Sigmoid colon (tissue), 7 donors: ENCODE measurements around the gene TMOD1. TPM values are rescaled to one million over a fixed set of nuclear protein-coding genes. Genes with fewer than 3 reads are reported as not detected.

Source experiments
- DNase-seq: peaks from one replicate; pipeline ENCODE4 v3.0.0-alpha.2; 2019
- H3K27ac ChIP-seq, 4 donors: fragments of 200-600 bp; sonication (generic); one replicate each; pipeline ENCODE4 v1.5.1; 2016 to 2019; ENCODE audit warnings: mild to moderate bottlenecking in 1 of 4
- H3K27me3 ChIP-seq, 3 donors: fragments of 200-600 bp; sonication (generic); one replicate each; pipeline ENCODE4 v1.5.1; 2019; ENCODE audit warnings: mild to moderate bottlenecking in 1 of 3
- H3K36me3 ChIP-seq, 4 donors: fragments of 200-600 bp; sonication (generic); one replicate each; pipeline ENCODE4 v1.5.1; 2016 to 2019
- H3K4me1 ChIP-seq, 4 donors: fragments of 200-600 bp; sonication (generic); one replicate each; pipeline ENCODE4 v1.5.1; 2017 to 2019
- H3K4me3 ChIP-seq, 4 donors: fragments of 200-600 bp; sonication (generic); one replicate each; pipeline ENCODE4 v1.5.1; 2017 to 2019; ENCODE audit warnings: mild to moderate bottlenecking in 2 of 4, moderate library complexity in 1 of 4
- H3K9me3 ChIP-seq, 4 donors: fragments of 200-600 bp in 3 of 4; sonication (generic) in 3 of 4; one replicate each; pipeline versions ENCODE4 v1.5.1 to v1.6.1; 2013 to 2019
- CTCF ChIP-seq, 4 experiments: fragments of 450-650 bp in 3 of 4; fragments of 200-600 bp in 1 of 4; IDR thresholded peaks; one replicate each; pipeline ENCODE4 v1.5.1; 2016 to 2019; ENCODE audit warnings: antibody characterized with exemption in 4 of 4, mild to moderate bottlenecking in 3 of 4, moderate library complexity in 2 of 4
- EP300 ChIP-seq, 4 donors: sonication (generic); formaldehyde crosslinking; IDR thresholded peaks; one replicate each; pipeline ENCODE4 v1.6.1; 2017; ENCODE audit warnings: antibody characterized with exemption in 4 of 4
- POLR2A ChIP-seq, 2 donors: fragments of 450-650 bp; IDR thresholded peaks; one replicate each; pipeline ENCODE4 v1.6.1; 2016; ENCODE audit warnings: antibody characterized with exemption in 2 of 2, mild to moderate bottlenecking in 2 of 2, moderate library complexity in 2 of 2
- POLR2AphosphoS5 ChIP-seq, 4 donors: sonication (generic); formaldehyde crosslinking; IDR thresholded peaks; one replicate each; pipeline ENCODE4 v1.6.1; 2017; ENCODE audit warnings: antibody characterized with exemption in 4 of 4
- WGBS, 2 donors: extraction: QIAGEN DNeasy Blood & Tissue Kit; methylation state at CpG; one replicate each; pipeline ENCODE4 v1.1.7; 2013; 5-methylcytosine and 5-hydroxymethylcytosine counted together
- intact Hi-C: fragments of 100-400 bp; cut with DNase I; formaldehyde crosslinking; loops from one replicate; pipeline ENCODE4 v1.15.1; 2023
- polyA plus RNA-seq, 3 donors: library from polyadenylated mRNA; stranded (reverse); fragments of 200-250 nt; gene quantifications; one replicate each; pipeline ENCODE4 v1.2.3, GENCODE V29; 2013
- total RNA-seq, 4 donors: library from RNA; depleted of rRNA; stranded (reverse); fragments of >200 nt; gene quantifications; one replicate each; pipeline ENCODE4 v1.1.0, GENCODE V29; 2016
- donor health status: healthy with polysubstance abuse.
- donor health status: Bipolar disorder and iron deficiency.
- donor health status: healthy.

TMOD1 gene
- total and polyA plus RNA-seq, 7 donors = 1.6 to 56.8 (median 28.5) TPM

- Histone ChIP-seq H3K4me1 (peaks cover 0 to 5% (median 0%) of the 10 kb centered on the region in 4 donors), H3K9me3 (no peaks in the 10 kb centered on the region), H3K27me3 (no peaks in the 10 kb centered on the region), H3K36me3 (peaks cover 0 to 8% (median 6%) of the 10 kb centered on the region in 4 donors), H3K27ac (no peak overlapping the region), H3K4me3 (no peak overlapping the region)
- WGBS, 2 donors = 93 to 99% methylated on average over 1 of the region's 1 CpG
- TF ChIP-seq POLR2A (IDR thresholded peaks at IDR 0.05) (no peak), CTCF (IDR thresholded peaks at IDR 0.05) (no peak), EP300 (IDR thresholded peaks at IDR 0.05) (no peak), POLR2AphosphoS5 (IDR thresholded peaks at IDR 0.05) (no peak)
- DNase-seq = no peak
- intact Hi-C loops = no loop called here
These were observed 20.7 kb upstream of the TMOD1 start for GRCh38 chr9:97480749-97481148.

- intact Hi-C loops = no loop called here
- H3K36me3 ChIP-seq = peaks cover 0 to 28% (median 6%) of the 10 kb centered on the region in 4 donors
These were observed 17.3 kb upstream of the TMOD1 start for GRCh38 chr9:97484134-97484533.

GRCh38 chr9:97487107-97487506, 14.4 kb upstream of the TMOD1 start:
- DNase-seq = no peak
- no peaks in the 10 kb centered on the region for H3K9me3 ChIP-seq
- peaks cover 0 to 28% (median 6%) of the 10 kb centered on the region in 4 donors for H3K36me3 ChIP-seq
- H3K4me3 ChIP-seq = no peak overlapping the region
- H3K27ac ChIP-seq = no peak overlapping the region
- H3K4me1 ChIP-seq = peaks cover 0 to 18% (median 12%) of the 10 kb centered on the region in 4 donors
- 82 to 90% methylated on average over 2 of the region's 2 CpGs for WGBS, 2 donors
- TF ChIP-seq CTCF (IDR thresholded peaks at IDR 0.05) = no peak
- no peak for TF ChIP-seq POLR2A (IDR thresholded peaks at IDR 0.05)
- no peak for TF ChIP-seq EP300 (IDR thresholded peaks at IDR 0.05)
- TF ChIP-seq POLR2AphosphoS5 (IDR thresholded peaks at IDR 0.05) = no peak
- intact Hi-C loops = no loop called here
- no peaks in the 10 kb centered on the region for H3K27me3 ChIP-seq

More at GRCh38 chr9:97484134-97484533, 17.3 kb upstream of the TMOD1 start:
- Histone ChIP-seq H3K4me1 (peaks cover 0 to 5% (median 0%) of the 10 kb centered on the region in 4 donors), H3K4me3 (no peak overlapping the region), H3K27me3 (no peaks in the 10 kb centered on the region), H3K9me3 (no peaks in the 10 kb centered on the region), H3K27ac (no peak overlapping the region)
- DNase-seq = no peak
- TF ChIP-seq POLR2A (IDR thresholded peaks at IDR 0.05) (no peak), EP300 (IDR thresholded peaks at IDR 0.05) (no peak), POLR2AphosphoS5 (IDR thresholded peaks at IDR 0.05) (no peak), CTCF (IDR thresholded peaks at IDR 0.05) (no peak)
- WGBS, 2 donors = 96% methylated on average over 1 of the region's 1 CpG

GRCh38 chr9:97487861-97488260, 13.6 kb upstream of the TMOD1 start:
- H3K4me1 ChIP-seq = peaks cover 0 to 23% (median 17%) of the 10 kb centered on the region in 4 donors
- H3K9me3 ChIP-seq = no peaks in the 10 kb centered on the region
- H3K27ac ChIP-seq = no peak overlapping the region
- 90 to 95% methylated on average over 1 of the region's 1 CpG for WGBS, 2 donors
- no peak for TF ChIP-seq POLR2AphosphoS5 (IDR thresholded peaks at IDR 0.05)
- TF ChIP-seq POLR2A (IDR thresholded peaks at IDR 0.05) = no peak
- TF ChIP-seq CTCF (IDR thresholded peaks at IDR 0.05) = no peak
- TF ChIP-seq EP300 (IDR thresholded peaks at IDR 0.05) = no peak
- DNase-seq = no peak
- no peaks in the 10 kb centered on the region for H3K27me3 ChIP-seq
- peaks cover 0 to 26% (median 4%) of the 10 kb centered on the region in 4 donors for H3K36me3 ChIP-seq
- intact Hi-C loops = no loop called here
- no peak overlapping the region for H3K4me3 ChIP-seq
